Smooth muscle cell of the brain vasculature (primary cell): ENCODE data around the gene CRYGC.

Source experiments
- DNase-seq: peaks from one replicate; pipeline ENCODE4 v3.0.0-alpha.2; 2012; ENCODE audit warnings: low read depth, low spot score

Gene CRYGC, protein sequence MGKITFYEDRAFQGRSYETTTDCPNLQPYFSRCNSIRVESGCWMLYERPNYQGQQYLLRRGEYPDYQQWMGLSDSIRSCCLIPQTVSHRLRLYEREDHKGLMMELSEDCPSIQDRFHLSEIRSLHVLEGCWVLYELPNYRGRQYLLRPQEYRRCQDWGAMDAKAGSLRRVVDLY

DNA sequence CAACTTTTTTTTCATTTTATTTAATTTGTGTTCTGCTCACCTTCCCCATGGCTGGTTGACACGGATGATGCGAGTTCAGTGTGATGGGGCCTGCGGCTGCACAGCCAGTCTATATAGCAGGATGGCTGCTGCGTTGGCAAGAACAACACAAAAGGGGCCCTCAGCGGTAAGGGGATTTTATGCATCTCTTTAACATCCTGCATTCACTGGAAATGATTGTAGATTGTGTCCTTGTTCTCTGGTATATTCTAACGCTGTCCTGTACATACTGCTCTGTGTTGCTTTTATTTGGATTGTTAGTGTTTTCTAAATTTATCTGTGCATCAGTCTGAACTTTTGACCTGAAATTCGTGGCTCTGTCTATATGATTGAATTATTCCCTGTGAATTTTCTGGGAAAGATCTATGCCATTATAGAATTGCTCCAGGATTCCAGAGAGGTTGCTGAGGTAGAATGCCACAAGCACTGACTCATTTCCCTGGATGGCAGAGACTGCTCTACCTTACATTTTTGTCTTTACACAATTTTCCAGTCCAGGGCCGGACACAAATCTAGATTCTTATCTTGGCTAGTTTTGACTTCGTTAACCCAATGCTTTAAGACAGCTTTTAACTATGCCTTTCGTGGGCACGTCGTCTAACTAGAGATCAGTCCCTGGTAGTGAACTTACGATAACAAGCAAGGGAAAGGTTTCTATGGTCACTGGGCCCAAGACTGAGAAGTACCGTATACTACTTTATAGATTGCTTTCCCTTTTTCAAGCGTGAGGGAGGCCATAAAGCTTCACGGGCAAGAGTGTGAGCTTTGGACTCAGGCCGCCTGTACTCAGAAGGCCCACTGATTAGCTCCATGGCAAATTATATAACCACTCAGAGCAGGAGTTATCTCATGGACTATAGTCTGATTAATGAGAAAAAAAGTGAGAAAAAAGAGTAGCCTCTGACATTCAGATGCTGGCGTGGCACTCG, at the start of gene CRYGC:
CRYGC (minus strand) TSS at position 85 of the 968 bp plus-strand sequence; CDS start at position 49, 36 bp downstream.
- no peak for DNase-seq

DNA sequence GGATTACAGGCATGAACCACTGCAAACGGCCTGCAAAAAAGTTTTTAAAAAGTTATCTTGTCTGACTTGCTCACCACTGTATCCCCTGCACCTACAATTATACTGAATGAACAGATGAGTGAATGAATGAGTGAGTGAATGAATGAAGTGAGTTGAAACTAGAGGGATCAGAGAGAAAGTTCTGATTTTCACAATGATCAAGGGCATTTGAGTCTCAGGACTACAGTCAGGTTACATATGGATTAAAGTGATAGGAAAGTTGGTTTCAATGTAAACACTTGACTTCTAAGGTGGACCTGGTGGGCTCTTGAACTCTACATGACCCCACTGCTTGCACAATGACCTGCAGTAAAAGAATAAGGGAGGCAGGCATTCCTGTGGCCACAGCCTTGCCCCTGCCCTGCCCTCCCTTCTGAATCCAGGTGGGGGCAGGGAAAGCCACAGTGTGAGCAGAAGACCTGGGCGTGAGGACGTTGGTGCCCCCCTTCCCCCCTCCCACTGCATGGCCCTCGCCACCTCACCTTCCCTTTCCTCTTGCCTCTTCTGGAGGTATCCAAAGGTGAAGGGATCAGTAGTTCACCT, 49.5 kb upstream of the CRYGC start:
- DNase-seq, result no peak

DNA sequence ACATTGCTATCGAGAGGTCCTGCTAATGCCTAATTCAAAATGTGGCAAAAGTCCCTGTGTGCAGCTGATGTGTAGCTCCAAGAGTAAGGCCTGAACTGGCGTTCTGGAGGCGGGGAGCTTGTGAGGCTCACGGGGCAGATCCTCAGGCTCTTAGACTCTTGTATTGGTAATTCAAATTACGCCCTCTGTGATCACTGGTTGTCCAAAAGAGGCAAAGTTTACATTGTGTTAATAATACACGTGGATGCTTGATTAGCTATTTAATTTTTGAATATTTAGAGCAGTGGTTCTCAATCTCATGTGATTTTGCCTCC, 46.2 kb upstream of the CRYGC start:
- DNase-seq, result no peak

DNA sequence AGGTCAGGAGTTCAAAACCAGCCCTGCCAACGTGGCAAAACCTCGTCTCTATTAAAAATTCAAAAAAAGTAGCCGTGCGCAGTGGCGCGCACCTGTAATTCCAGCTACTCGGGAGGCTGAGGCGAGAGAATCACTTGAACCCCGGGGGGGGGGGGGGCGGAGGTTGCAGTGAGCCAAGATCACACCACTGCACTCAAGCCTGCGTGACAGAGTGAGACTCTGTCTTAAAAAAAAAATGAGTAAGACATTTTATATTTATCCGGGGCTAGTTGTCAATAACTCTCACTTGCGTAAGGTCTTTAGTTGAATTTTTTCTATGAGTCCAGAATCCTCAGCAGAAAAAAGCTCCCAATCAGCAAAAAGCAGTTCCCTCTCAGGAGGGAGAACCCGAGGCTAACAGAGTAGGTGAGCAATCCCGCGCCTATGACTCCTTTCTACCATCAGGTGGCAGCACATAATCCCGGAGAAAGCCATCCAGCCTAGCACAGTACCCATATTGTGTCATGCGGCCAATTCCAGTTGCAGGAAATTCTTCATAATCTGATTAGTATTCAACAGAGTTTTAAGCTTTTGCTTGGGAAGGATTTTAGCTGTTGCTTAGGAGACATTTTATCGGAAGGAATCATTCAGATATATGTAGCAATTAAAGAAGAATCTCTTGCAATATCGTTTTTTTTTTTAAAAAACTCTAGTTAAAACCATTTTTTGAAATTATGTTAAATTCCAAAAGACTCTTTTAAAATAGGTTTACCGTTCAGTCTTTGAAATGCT, 45.6 kb upstream of the CRYGC start:
- peak; percentile 33 for DNase-seq

DNA sequence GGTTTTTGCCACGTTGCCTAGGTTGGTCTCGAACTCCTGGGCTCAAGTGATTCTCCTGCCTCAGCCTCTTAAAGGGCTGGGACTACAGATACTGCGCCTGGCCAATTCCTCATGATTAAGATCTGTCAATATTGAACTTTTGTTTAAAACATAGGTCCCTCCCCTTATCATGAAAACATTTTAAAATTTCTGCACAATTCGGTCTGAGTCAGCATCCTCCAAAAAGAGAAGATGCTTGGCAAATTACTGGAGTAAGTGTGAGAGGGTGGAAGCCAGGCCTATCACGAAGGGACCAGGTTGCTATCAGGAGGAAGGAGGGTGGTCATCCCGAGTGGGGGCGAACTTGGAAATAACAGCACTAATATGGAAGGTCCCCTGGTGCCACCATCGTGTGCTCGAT, 44.5 kb upstream of the CRYGC start:
- no peak for DNase-seq

DNA sequence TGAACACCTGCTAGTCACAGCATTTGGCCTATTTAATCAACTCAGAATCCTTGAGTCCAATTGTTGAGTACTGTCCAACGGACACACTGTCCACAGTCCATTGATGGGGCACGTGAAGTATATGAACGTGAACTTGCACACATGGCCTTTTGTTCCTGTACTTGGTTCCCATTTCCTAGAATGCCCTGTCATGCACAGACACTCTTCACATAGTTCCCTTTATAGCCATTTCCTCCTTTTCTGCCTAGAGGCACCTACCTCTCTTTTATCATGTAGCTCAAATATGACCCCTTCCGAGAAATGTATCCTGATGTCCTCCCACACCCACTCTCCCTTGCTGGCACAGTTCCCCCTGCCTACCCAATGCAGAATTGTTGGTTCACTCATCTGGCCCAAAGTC, 42.5 kb upstream of the CRYGC start:
- no peak for DNase-seq

DNA sequence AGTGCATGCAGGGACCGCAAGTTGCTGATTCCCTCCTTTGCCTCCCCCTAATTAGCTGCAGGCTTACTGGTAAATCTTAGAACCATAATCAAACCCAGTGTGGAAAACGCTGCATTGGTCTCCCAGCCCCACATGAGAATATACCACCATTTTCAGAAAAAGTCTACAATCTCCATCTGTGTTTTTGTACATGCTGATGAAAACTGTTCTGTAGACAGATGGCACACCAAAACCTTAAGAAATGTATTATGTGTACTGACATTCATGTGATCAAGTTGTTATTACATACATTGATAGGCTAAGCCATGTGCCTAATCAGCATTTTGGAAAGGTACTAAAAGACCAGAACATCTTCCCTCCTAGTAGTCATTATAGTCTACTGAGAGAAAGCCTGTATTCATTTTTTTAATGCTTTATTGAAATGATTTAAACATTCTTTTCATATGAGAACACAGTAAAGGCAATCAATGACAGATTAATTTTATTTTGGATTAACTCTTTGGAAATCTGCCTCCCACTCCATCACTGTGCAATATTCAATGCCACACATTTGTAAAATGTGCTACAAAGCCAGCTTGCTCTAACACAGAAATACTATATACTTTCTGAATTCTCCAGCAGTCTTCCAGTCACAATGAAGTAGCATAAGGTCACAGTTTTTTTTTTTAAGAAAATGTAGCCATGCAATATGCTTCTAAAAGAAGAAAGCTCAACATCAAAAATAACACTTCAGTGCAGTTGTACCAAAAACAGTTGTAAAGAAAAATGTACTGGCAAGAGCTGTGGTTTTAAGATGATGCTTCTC, 35.5 kb upstream of the CRYGC start:
- no peak for DNase-seq

DNA sequence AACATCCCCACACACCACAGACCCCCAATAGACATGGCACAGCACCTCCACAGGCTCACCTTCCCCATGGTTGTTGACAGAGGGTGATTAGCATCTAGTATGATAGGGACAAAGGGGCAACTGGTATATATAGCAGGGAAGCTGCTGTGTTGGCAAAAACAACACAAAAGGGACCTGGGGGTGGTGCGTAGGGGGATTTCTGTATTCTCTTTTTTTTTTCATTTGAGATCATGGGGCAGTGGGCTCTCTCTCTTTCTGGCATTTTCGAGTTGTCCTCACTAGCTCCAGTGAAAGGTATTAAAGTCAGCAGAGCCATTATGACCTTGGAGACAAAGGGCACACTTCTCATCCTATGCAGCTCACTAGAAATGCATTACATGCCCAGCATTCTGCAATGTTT, 33.9 kb upstream of the CRYGC start, which contains the start of gene CRYGA:
CRYGA (minus strand) TSS at position 101 of the 400 bp plus-strand sequence; CDS start at position 68, 33 bp downstream.
- no peak for DNase-seq

DNA sequence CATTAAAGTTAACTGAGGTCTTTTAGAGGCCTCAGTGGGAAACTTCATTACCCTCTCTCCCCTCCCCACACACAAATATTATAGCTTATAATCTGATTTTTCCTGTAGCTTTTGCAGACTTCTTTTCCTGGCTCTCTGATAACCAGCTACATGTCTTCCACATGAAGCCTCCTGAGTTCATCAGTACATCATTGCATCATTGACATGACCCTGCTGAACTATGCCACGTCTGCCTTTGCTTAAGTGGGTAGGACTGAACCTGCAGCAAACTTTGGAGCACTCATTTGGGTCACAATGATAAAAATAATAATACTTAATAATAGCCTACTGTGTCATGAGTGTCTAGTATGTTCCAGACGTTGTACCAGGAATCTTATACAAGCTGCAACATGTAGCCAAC, 26.8 kb upstream of the CRYGC start:
- no peak for DNase-seq

DNA sequence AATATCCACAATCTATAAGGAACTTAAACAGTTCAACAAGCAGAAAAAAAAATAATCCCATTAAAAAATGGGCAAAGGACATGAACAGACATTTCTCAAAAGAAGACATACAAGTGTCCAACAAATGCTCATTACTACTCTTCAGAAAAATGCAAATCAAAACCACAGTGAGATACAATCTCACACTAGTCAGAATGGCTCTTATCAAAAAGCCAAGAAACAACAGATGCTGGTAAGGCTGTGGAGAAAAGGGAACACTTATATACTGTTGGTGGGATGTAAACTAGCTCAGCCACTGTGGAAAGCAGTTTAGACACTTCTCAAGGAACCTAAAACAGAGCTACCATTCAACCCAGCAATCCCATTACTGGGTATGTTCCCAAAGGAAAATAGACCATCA, 23.5 kb upstream of the CRYGC start:
- no peak for DNase-seq

DNA sequence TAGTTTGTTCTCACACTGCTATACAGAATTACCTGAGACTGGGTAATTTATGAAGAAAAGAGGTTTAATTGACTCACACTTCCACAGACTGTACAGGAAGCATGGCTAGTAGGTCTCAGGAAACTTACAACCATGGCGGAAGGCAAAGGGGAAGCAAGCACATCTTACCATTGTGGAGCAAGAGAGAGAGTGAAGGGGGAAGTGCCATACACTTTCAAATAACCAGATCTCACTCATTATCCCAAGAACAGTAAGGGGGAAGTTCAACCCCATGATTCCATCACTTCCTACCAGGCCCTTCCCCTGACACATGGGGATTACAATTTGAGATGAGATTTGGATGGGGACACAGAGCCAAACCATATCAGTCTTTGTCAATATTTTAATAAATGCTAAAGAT, 21.3 kb upstream of the CRYGC start:
- DNase-seq, result no peak

DNA sequence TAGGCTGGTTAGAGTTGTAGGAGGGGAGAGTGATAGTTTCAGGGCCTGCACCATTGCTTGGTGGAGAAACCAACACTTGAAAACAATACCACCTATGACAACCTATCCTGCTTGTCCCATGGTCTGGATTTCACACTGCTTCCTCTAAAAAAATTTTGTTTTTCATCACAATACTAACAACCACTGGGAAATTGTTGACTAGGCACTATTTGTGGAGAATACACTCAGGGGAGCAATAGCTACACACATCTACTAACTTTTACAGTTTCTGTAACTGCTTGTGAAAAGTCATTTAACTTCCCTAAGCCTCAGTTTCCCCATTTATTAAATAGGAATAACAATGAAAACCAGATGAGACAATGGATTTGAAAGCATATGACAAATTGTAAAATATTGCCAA, 20.5 kb upstream of the CRYGC start:
- no peak for DNase-seq

DNA sequence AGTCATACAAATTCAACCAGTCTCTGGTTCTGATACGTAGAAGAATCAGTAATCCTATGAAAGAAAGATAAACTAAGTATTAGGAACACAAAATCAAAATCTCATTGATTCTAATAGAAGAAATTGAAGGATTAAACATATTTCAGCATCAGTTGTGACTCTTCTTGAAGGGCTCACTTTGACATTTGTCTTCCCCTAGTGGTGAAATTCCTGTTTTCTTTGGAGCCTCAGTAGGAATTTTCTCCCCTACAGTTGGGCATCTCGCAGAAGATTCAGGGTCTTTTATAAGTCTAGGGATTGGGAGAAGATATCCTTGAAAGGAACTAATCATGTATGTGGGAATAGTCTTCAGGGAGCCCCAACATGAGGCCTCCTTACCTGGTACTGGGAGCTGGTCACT, 19.2 kb upstream of the CRYGC start:
- no peak for DNase-seq

DNA sequence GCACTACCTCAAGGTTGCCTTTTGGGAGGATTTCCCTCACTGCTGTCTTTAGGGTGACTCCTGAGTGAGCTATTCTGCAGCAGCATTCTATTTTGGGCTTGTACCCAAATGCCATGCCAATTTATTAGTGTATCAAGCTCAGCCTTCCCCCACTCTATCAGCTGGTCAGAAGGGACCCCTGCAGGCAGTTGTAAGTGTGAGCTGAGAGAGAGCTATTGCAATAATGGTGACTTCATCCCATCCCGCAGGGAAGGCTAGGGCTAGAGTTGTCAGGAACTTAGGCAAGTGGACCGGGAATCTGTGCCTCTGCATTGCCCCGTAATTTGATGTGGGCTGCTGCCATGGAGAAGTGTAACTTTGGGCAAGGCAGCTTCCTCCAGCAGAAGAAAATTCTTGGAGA, 18.1 kb upstream of the CRYGC start:
- no peak for DNase-seq

DNA sequence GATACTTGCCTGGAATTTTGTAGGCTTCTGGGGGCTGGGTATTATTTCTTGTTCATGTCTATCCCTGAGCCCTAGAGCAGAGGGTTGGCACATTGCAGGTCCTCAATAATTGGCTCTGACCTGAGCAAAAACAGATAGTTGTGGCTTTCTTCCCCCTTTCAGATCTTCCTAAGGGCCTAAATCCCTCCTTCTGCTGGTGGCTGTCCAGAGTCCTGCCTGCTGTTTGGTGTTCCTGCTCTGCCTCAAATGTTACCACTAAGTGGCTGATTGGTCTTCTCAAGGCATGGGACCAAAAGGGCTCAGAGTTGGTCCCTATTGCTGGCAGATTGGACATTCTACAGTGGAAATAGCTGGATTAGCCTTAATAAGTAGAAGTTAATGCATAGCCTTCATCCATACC, 17.4 kb upstream of the CRYGC start:
- DNase-seq, result no peak

DNA sequence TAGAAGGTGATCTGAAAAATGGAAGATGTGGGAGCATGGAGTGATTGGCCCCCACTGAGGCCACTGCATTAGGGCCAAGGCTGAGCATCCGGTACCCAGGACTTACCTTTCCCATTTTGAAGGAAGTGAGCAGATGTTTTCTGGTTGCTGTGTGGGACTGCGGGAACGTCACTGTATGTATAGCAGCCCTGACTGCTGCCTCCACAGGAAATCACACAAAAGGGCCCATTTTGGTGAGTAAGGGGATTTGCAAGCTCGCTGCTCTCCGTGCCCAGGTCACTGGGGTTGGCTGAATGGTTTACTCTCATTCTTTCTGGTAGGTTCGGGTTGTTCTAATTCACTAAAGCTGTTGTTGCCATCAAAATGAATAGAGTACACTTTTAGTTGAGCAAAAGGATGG, 16.4 kb upstream of the CRYGC start, which contains the start of gene CRYGB:
CRYGB (minus strand) TSS at position 153 of the 400 bp plus-strand sequence; CDS start at position 115, 38 bp downstream.
- DNase-seq, result no peak

DNA sequence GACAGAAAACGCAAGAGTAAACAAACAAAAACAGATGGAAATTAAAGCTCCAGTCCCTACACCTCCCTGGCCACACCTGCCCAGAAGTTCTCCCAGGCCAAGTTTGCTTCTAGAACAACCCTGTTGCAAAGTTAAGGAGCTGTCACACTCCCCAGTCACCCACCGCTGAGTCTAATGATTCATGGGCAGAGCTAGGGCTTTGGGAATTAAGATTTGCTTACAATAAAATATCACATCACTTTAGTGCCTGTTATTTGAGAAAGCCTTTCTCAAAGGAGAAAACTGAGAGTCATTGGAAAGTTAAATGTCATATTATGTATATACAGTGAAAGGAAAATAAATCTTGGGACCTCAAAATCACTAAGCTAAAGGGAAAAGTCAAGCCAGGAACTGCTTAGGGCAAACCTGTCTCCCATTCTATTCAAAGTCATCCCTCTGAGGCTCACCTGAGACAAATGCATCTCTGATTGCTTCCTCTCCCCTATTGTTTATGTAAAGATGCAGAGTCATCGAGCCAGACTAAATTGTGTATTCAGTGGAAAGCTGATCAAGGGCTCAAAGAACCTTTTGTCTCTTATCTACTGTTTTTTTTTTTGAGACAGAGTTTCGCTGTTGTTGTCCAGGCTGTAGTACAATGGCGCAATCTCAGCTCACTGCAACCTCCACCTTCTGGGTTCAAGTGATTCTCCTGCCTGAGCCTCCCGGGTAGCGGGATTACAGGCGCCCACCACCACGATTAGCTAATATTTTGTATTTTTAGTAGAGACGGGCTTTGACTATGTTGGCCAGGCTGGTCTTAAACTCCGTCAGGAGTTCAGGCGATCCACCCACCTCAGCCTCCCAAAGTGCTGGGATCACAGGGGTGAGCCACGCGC, 13.5 kb upstream of the CRYGC start:
- no peak for DNase-seq

DNA sequence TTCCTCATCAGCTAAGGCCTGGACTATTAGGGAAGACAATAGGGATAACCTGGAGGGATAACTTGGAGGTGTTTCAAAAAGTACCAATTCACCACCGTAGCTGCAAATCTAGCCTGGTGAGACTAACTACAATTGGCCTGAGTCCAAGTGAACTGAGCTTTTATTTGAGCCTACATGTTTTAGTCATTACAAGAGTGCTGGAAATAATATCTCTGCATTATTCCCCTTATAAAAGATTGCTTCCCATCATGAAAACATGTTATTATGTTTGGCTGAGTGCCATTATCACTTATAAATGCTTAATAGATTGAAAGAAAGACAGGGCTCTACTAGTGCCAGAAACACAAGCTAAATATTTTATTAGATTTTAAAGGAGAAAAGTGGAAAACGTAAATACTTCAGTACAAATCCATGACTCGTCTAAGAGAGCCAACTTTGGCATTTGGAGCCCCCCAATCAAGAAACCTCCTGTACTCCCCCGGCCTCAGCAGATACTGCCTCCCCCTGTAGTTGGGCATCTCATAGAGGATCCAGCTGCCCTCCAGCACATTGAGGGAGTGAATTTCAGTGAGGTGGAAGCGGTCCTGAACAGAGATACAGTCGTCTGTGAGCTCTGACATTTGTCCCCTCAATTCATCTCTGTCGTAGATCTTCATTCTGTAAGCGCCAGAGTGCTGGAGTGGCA, 12.8 kb upstream of the CRYGC start:
- no peak for DNase-seq

DNA sequence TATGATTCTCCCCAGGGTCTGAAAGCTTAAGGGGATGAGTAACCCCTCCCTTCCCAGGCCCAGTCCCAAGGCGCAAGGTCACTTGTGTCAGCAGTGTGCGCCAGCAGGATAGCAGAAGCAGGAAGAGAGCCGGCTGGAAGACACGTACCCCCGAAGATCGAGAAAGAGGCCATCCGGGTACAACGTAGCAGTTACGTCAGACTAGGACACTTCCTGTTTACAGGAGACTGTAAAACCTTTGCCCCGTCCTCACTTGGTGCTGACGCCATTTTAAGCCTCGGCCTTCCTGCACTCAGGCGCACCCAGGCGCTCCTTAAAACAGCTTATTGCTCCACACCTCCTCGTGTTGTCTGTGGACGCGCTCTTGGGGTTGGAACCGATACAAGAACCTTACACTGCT, 9.8 kb upstream of the CRYGC start:
- no peak for DNase-seq
